H1 (cell line): Measurements from ENCODE around the gene LRRC25. TPM values are rescaled to one million over a fixed set of nuclear protein-coding genes. Genes with fewer than 3 reads are reported as not detected.
A peak's percentile ranks its signal among the peaks of the same experiment; 100 is the strongest.

Experiments
- CTCF ChIA-PET: fragments of 300-600 bp; sonication (Branson Sonifier 250); formaldehyde crosslinking; loops from one replicate; lab custom pipeline; 2021; ENCODE audit not compliant: partially characterized antibody; lab: Charles Lee
- POLR2A ChIA-PET: fragments of 300-600 bp; sonication (Branson Sonifier 250); formaldehyde crosslinking; loops from one replicate; lab custom pipeline; 2021; ENCODE audit warnings: inconsistent platforms; ENCODE audit not compliant: partially characterized antibody; lab: Charles Lee
- DNase-seq, 2 experiments: peaks; one replicate each; pipeline versions ENCODE4 v3.0.0 to v3.0.0-alpha.2; 2010 to 2022; ENCODE audit warnings: low spot score in 2 of 2, low read depth in 1 of 2, mixed read lengths in 1 of 2
- FAIRE-seq: peaks from 2 replicates; lab custom pipeline; 2011; peaks lifted over from hg19 to GRCh38; lab: Jason Lieb, UNC
- H2AFZ ChIP-seq: 2 replicates; pipeline ENCODE4 v1.8.1; 2012; ENCODE audit warnings: low read length, inconsistent platforms
- H2AK5ac ChIP-seq: 2 replicates; pipeline ENCODE4 v1.6.1; 2013; ENCODE audit warnings: low read depth, low read length
- H2BK120ac ChIP-seq: replicated peaks from 2 replicates; pipeline ENCODE3; 2013; ENCODE audit warnings: low read depth, low read length, inconsistent platforms
- H2BK12ac ChIP-seq: 2 replicates; pipeline ENCODE4 v1.6.1; 2013; ENCODE audit warnings: low read depth, low read length
- H2BK15ac ChIP-seq: 2 replicates; pipeline ENCODE4 v1.6.1; 2013; ENCODE audit warnings: low read length
- H2BK20ac ChIP-seq: 2 replicates; pipeline ENCODE4 v1.6.1; 2013; ENCODE audit warnings: low read length
- H2BK5ac ChIP-seq: 2 replicates; pipeline ENCODE4 v1.6.1; 2013; ENCODE audit warnings: low read depth, low read length
- H3K14ac ChIP-seq: 2 replicates; pipeline ENCODE4 v1.6.1; 2013; ENCODE audit warnings: inconsistent platforms; ENCODE audit not compliant: insufficient read length
- H3K18ac ChIP-seq: 2 replicates; pipeline ENCODE4 v1.6.1; 2013; ENCODE audit warnings: low read length; ENCODE audit errors: extremely low read depth
- H3K23ac ChIP-seq: 2 replicates; pipeline ENCODE4 v1.6.1; 2013; ENCODE audit warnings: inconsistent platforms; ENCODE audit not compliant: insufficient read length
- H3K23me2 ChIP-seq: 2 replicates; pipeline ENCODE4 v1.6.1; 2013; ENCODE audit warnings: low read depth, low read length
- H3K27ac ChIP-seq: 2 replicates; pipeline ENCODE4 v1.6.1; 2011; ENCODE audit warnings: low read depth, low read length, inconsistent platforms
- H3K27me3 ChIP-seq, 4 experiments: replicated peaks in 1 of 4; 1 replicate in 1 of 4; 2 replicates in 3 of 4; pipeline versions ENCODE4 v1.6.1 to v1.8.1; 2011 to 2013; ENCODE audit warnings: low read length in 3 of 4, mild to moderate bottlenecking in 3 of 4, inconsistent platforms in 2 of 4, mixed read lengths in 2 of 4, moderate library complexity in 1 of 4; ENCODE audit not compliant: control insufficient read depth in 3 of 4, insufficient read depth in 3 of 4; ENCODE audit errors: extremely low read depth in 1 of 4
- H3K36me3 ChIP-seq, 4 experiments: 2 replicates each; pipeline versions ENCODE4 v1.6.1 to v1.8.1; 2011 to 2013; ENCODE audit warnings: mild to moderate bottlenecking in 4 of 4, low read length in 3 of 4, moderate library complexity in 2 of 4, control low read depth in 1 of 4, inconsistent platforms in 1 of 4; ENCODE audit not compliant: insufficient read depth in 4 of 4, control insufficient read depth in 2 of 4
- H3K4ac ChIP-seq: replicated peaks from 2 replicates; pipeline ENCODE3; 2013; ENCODE audit warnings: low read length, low read depth, mixed read lengths, inconsistent platforms; ENCODE audit not compliant: insufficient read length
- H3K4me1 ChIP-seq, 4 experiments: replicated peaks in 1 of 4; 1 replicate in 1 of 4; 2 replicates in 3 of 4; pipeline versions ENCODE4 v1.6.1 to v1.8.1; 2011 to 2013; ENCODE audit warnings: low read length in 3 of 4, inconsistent platforms in 2 of 4, mixed read lengths in 1 of 4; ENCODE audit not compliant: insufficient read depth in 4 of 4, control insufficient read depth in 3 of 4
- H3K4me2 ChIP-seq, 2 experiments: 2 replicates each; pipeline versions ENCODE4 v1.6.1 to v1.8.1; 2011 to 2013; ENCODE audit warnings: low read depth in 2 of 2, low read length in 2 of 2, control low read depth in 1 of 2, inconsistent platforms in 1 of 2, mild to moderate bottlenecking in 1 of 2; ENCODE audit not compliant: insufficient read depth in 1 of 2
- H3K4me3 ChIP-seq, 4 experiments: fragments of 200-600, 300-600 bp in 1 of 4; sonication (generic), shearing (Covaris generic), sonication (Bioruptor Twin) in 1 of 4; 2 replicates each; pipeline versions ENCODE4 v1.5.1 to v1.8.1; 2011 to 2016; ENCODE audit warnings: low read length in 4 of 4, low read depth in 3 of 4, control low read depth in 2 of 4, inconsistent platforms in 2 of 4, mild to moderate bottlenecking in 2 of 4, mixed read lengths in 1 of 4, moderate library complexity in 1 of 4; ENCODE audit not compliant: insufficient read depth in 2 of 4; ENCODE audit errors: extremely low read depth in 1 of 4
- H3K56ac ChIP-seq: replicated peaks from 2 replicates; pipeline ENCODE3; 2013; ENCODE audit warnings: low read depth, mild to moderate bottlenecking, mixed read lengths, low read length, inconsistent platforms; ENCODE audit not compliant: insufficient read length
- H3K79me1 ChIP-seq: 2 replicates; pipeline ENCODE4 v1.6.1; 2013; ENCODE audit warnings: low read depth, low read length, control low read depth
- H3K79me2 ChIP-seq, 2 experiments: 2 replicates each; pipeline versions ENCODE4 v1.6.1 to v1.8.1; 2012 to 2013; ENCODE audit warnings: low read length in 2 of 2, mild to moderate bottlenecking in 2 of 2, inconsistent platforms in 1 of 2; ENCODE audit not compliant: insufficient read depth in 2 of 2, control insufficient read depth in 1 of 2
- H3K9ac ChIP-seq, 4 experiments: replicated peaks in 1 of 4; 1 replicate in 1 of 4; 2 replicates in 3 of 4; pipeline versions ENCODE4 v1.6.1 to v1.8.1; 2011 to 2013; ENCODE audit warnings: low read depth in 3 of 4, low read length in 3 of 4, control low read depth in 2 of 4, mild to moderate bottlenecking in 2 of 4, moderate library complexity in 2 of 4, inconsistent platforms in 1 of 4; ENCODE audit errors: extremely low read depth in 1 of 4
- H3K9me3 ChIP-seq, 2 experiments: 2 replicates each; pipeline versions ENCODE4 v1.6.1 to v1.8.1; 2012 to 2013; ENCODE audit warnings: mild to moderate bottlenecking in 2 of 2, moderate library complexity in 2 of 2, control low read depth in 1 of 2, inconsistent platforms in 1 of 2, low read depth in 1 of 2, low read length in 1 of 2, mixed read lengths in 1 of 2; ENCODE audit not compliant: insufficient read depth in 2 of 2
- H4K20me1 ChIP-seq, 2 experiments: replicated peaks in 1 of 2; 2 replicates each; pipeline versions ENCODE3 to v1.8.1; 2011 to 2013; ENCODE audit warnings: inconsistent platforms in 2 of 2, low read length in 2 of 2, mild to moderate bottlenecking in 1 of 2; ENCODE audit not compliant: insufficient read depth in 2 of 2, control insufficient read depth in 1 of 2
- H4K5ac ChIP-seq: 2 replicates; pipeline ENCODE4 v1.6.1; 2013; ENCODE audit warnings: low read length, low read depth, mixed read lengths, inconsistent platforms; ENCODE audit not compliant: insufficient read length
- H4K8ac ChIP-seq: 2 replicates; pipeline ENCODE4 v1.8.0; 2013; ENCODE audit warnings: mild to moderate bottlenecking, moderate library complexity, low read length, inconsistent platforms; ENCODE audit not compliant: insufficient read depth; ENCODE audit errors: extremely low read depth
- H4K91ac ChIP-seq: replicated peaks from 2 replicates; pipeline ENCODE3; 2013; ENCODE audit warnings: low read length, mixed read lengths, inconsistent platforms; ENCODE audit not compliant: insufficient read length
- BRCA1 ChIP-seq: IDR thresholded peaks from 2 replicates; pipeline ENCODE4 v1.6.1; 2012; ENCODE audit warnings: low read depth, low read length, improper control_type of control experiment
- CBX5 ChIP-seq: fragments of 300-800, 300-1000 bp; sonication (generic); IDR thresholded peaks from 2 replicates; pipeline ENCODE4 v1.7.1; 2016; ENCODE audit warnings: antibody characterized with exemption, low read length, low read depth
- GABPA ChIP-seq: IDR thresholded peaks from 2 replicates; pipeline ENCODE4 v1.6.1; 2011; ENCODE audit warnings: mild to moderate bottlenecking, low read length, moderate library complexity, borderline replicate concordance; ENCODE audit not compliant: insufficient read depth
- KDM4A ChIP-seq: IDR thresholded peaks from one replicate; pipeline ENCODE4 v1.7.1; 2012; ENCODE audit warnings: low read depth, mild to moderate bottlenecking, moderate library complexity, low read length, inconsistent platforms; ENCODE audit not compliant: severe bottlenecking
- NANOG ChIP-seq: IDR thresholded peaks from 2 replicates; pipeline ENCODE4 v1.6.1; 2011; ENCODE audit warnings: low read length, low read depth, mild to moderate bottlenecking, inconsistent platforms; ENCODE audit not compliant: insufficient read depth, poor library complexity, severe bottlenecking
- POLR2AphosphoS5 ChIP-seq: IDR thresholded peaks from 2 replicates; pipeline ENCODE4 v1.6.1; 2011; ENCODE audit warnings: low read depth, low read length
- RXRA ChIP-seq: IDR thresholded peaks from 2 replicates; pipeline ENCODE4 v1.6.1; 2011; ENCODE audit warnings: low read depth, mild to moderate bottlenecking, low read length, moderate library complexity; ENCODE audit not compliant: insufficient read depth
- SAP30 ChIP-seq: fragments of 300-600 bp; sonication (generic); IDR thresholded peaks from 2 replicates; pipeline ENCODE4 v1.7.1; 2012; ENCODE audit warnings: low read length, moderate library complexity, mild to moderate bottlenecking, inconsistent platforms; ENCODE audit not compliant: insufficient read depth, insufficient replicate concordance
- SIX5 ChIP-seq: IDR thresholded peaks from 2 replicates; pipeline ENCODE4 v1.6.1; 2011; ENCODE audit warnings: mild to moderate bottlenecking, low read depth, low read length
- SUZ12 ChIP-seq: fragments of 200-600 bp; sonication (generic); IDR thresholded peaks from 2 replicates; pipeline ENCODE4 v1.6.1; 2012; ENCODE audit warnings: mild to moderate bottlenecking, inconsistent platforms, low read length, moderate library complexity, mixed read lengths
- TAF7 ChIP-seq: optimal IDR thresholded peaks from 2 replicates; pipeline ENCODE3; 2011; ENCODE audit warnings: low read depth, mild to moderate bottlenecking, inconsistent platforms, low read length, moderate library complexity, borderline replicate concordance
- TCF12 ChIP-seq: IDR thresholded peaks from 2 replicates; pipeline ENCODE4 v1.6.1; 2011; ENCODE audit warnings: low read depth, mild to moderate bottlenecking, low read length
- WGBS, 2 experiments: shearing (Covaris generic) in 1 of 2; methylation state at CpG; one replicate each; pipeline versions ENCODE4 v1.1.6 to v1.1.7; 2013 to 2015; ENCODE audit warnings: low lambda C conversion rate in 2 of 2, mixed read lengths in 2 of 2, inconsistent platforms in 1 of 2, low coverage in 1 of 2, missing lambda C conversion rate in 1 of 2; ENCODE audit not compliant: insufficient replicate concordance in 2 of 2, insufficient coverage in 1 of 2, insufficient read length in 1 of 2; ENCODE audit errors: extremely low coverage in 1 of 2, missing lambda C conversion rate in 1 of 2; 5-methylcytosine and 5-hydroxymethylcytosine counted together
- polyA plus RNA-seq, 7 experiments: library from polyadenylated mRNA; depleted of rRNA in 3 of 7; stranded (reverse) in 5 of 7; unstranded in 2 of 7; fragments of >200 nt in 5 of 7; fragments of 200-250 nt in 2 of 7; gene quantifications; 1 replicate in 5 of 7; 2 replicates in 1 of 7; 4 replicates in 1 of 7; pipeline versions ENCODE4 v1.2.1 to v1.2.3, GENCODE V29; 2011 to 2013; ENCODE audit warnings: missing spikeins in 2 of 7, mixed read lengths in 2 of 7
- total RNA-seq: library from RNA; stranded (reverse); fragmentation: NEBNext Ultra II Directional; extraction: Animal tissue kit (Norgen Biotek cat#: 25700); gene quantifications from 2 replicates; pipeline ENCODE4 v1.2.1, GENCODE V29; 2021

LRRC25 gene
- total and polyA plus RNA-seq, 2 of the 8 experiments (the other 6 are each of a cell fraction or from before 2014, with no cell fraction given): 0.20 to 0.41 TPM

- no peak overlapping the region for H3K4ac ChIP-seq
- FAIRE-seq (no peak), DNase-seq (no peak)
- no peak overlapping the region for H2BK12ac ChIP-seq
- no peaks in the 10 kb centered on the region for H3K9me3 ChIP-seq
- no peak overlapping the region for H2BK120ac ChIP-seq
- H3K4me1 ChIP-seq: peaks cover 5 to 52% (median 32%) of the 10 kb centered on the region in 4 experiments
- H2BK15ac ChIP-seq: no peak overlapping the region
- no peak overlapping the region for H4K91ac ChIP-seq
- peaks cover 2 to 13% (median 7%) of the 10 kb centered on the region in 4 experiments; a peak in 4 of 8 replicates for H3K36me3 ChIP-seq
- peaks cover 0 to 14% of the 10 kb centered on the region in 2 experiments for H4K20me1 ChIP-seq
- H3K4me2 ChIP-seq: no peak overlapping the region
- CTCF ChIA-PET: interaction anchor here (0.9 to 2.2 kb wide), 4 partner anchors 14 to 89 kb away, joined by 3 to 6 read pairs (median 4); partner anchors contain the start of gene SSBP4
- H3K79me2 ChIP-seq: no peaks in the 10 kb centered on the region
- no peak overlapping the region for H3K27ac ChIP-seq
- H2BK20ac ChIP-seq: no peak overlapping the region
- H2AFZ ChIP-seq: no peak overlapping the region
- no peak overlapping the region for H3K56ac ChIP-seq
- no peaks in the 10 kb centered on the region; a peak in 1 of 7 replicates for H3K27me3 ChIP-seq
- H4K8ac ChIP-seq: no peak overlapping the region
- no peak overlapping the region for H3K14ac ChIP-seq
- POLR2A ChIA-PET: interaction anchor here (0.6 to 6.7 kb wide), 9 partner anchors 11 to 1796 kb away, joined by 3 to 65 read pairs (median 4); partner anchors contain the start of genes REX1BD and SSBP4
- H3K4me3 ChIP-seq: no peak overlapping the region
- 0 out of 2 replicates have a peak overlapping the region, but pooled peaks have one; percentile 44 for H2BK5ac ChIP-seq
- H3K23ac ChIP-seq: no peak overlapping the region
- no peak overlapping the region for H2AK5ac ChIP-seq
- no peak overlapping the region for H3K9ac ChIP-seq
- H3K18ac ChIP-seq: no peak overlapping the region
- peaks cover 13% of the 10 kb centered on the region; the same call in 1 of the 2 replicates for H3K23me2 ChIP-seq
- WGBS, 2 experiments: 98% methylated on average over 27 of the region's 49 CpGs; no CpG with 5 or more reads in 1 of the 2 experiments
- H3K79me1 ChIP-seq: no peaks in the 10 kb centered on the region; the same call in 1 of the 2 replicates
- no peak overlapping the region for H4K5ac ChIP-seq
- TF ChIP-seq SAP30 (no peak), SUZ12 (no peak), RXRA (no peak), TAF7 (no peak), BRCA1 (no peak), CBX5 (no peak), NANOG (no peak), SIX5 (no peak), KDM4A (no peak), GABPA (no peak), TCF12 (no peak), POLR2AphosphoS5 (no peak; the same call in 1 of the 2 replicates)
Observed at GRCh38 chr19:18435178-18435841, 37.9 kb upstream of the LRRC25 start.
